ENCODE measurements around the gene PLCB1.

DNA sequence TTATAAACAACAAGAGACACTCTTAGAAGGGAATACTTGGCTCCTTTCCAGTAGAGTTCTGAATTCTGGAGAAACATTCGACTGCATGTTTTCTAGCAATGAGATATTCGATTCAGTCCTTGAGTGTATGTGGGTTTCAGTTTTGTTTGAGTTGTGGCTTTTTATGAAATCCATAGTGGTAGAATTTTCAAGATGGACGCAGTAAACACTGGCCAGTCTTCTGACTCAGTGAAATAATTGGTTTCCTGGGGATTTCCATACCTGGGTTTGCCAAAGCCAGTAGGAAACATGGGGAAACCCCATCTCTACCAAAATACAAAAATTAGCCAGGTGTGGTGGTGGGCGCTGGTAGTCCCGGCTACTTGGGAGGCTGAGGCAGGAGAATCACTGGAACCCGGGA is 663.3 kb downstream of the PLCB1 start:
- no peak for TF ChIP-seq POLR2A (IDR thresholded peaks at IDR 0.05)
- TF ChIP-seq CTCF (IDR thresholded peaks at IDR 0.05): no peak
- TF ChIP-seq POLR2AphosphoS5 (IDR thresholded peaks at IDR 0.05): no peak

Data from breast epithelium (tissue), 3 donors.